Mammary epithelial cell (primary cell): ENCODE results near the gene SLC39A9.

Source experiments
- EZH2 ChIP-seq: IDR thresholded peaks from 2 replicates; pipeline ENCODE4 v1.6.1; 2012; ENCODE audit warnings: low read length, inconsistent platforms, borderline replicate concordance
- TF ChIP-seq, protein P1 (sequence below), 2 donors: IDR thresholded peaks in 1 of 2; conservative IDR thresholded peaks in 1 of 2; 2 replicates each; pipeline ENCODE4 v1.5.1; 2011 to 2012; ENCODE audit warnings: inconsistent platforms in 2 of 2, low read length in 2 of 2, mild to moderate bottlenecking in 2 of 2, control low read depth in 1 of 2, low read depth in 1 of 2; ENCODE audit not compliant: insufficient read depth in 1 of 2; ENCODE audit errors: extremely low read depth in 1 of 2

GRCh38 chr14:69358966-69359365 is 39.5 kb upstream of the SLC39A9 start:
- TF ChIP-seq, protein P1, sequence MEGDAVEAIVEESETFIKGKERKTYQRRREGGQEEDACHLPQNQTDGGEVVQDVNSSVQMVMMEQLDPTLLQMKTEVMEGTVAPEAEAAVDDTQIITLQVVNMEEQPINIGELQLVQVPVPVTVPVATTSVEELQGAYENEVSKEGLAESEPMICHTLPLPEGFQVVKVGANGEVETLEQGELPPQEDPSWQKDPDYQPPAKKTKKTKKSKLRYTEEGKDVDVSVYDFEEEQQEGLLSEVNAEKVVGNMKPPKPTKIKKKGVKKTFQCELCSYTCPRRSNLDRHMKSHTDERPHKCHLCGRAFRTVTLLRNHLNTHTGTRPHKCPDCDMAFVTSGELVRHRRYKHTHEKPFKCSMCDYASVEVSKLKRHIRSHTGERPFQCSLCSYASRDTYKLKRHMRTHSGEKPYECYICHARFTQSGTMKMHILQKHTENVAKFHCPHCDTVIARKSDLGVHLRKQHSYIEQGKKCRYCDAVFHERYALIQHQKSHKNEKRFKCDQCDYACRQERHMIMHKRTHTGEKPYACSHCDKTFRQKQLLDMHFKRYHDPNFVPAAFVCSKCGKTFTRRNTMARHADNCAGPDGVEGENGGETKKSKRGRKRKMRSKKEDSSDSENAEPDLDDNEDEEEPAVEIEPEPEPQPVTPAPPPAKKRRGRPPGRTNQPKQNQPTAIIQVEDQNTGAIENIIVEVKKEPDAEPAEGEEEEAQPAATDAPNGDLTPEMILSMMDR (conservative IDR thresholded peaks at IDR 0.05 in 1 of 2, IDR thresholded peaks at IDR 0.05 in 1 of 2; ENCODE audit: extremely low read depth in 1 of 2, insufficient read depth in 1 of 2, low read depth in 1 of 2, low read length in 2 of 2), result no peak
- TF ChIP-seq EZH2, result no peak
